Right cardiac atrium (tissue), 5 donors: ENCODE results near the gene FBXO42. TPM values are rescaled to one million over a fixed set of nuclear protein-coding genes. Genes with fewer than 3 reads are reported as not detected.
"Not testable (repeated sequence)": the region's sequence is repeated elsewhere in the genome, so short reads cannot be mapped to it uniquely, and the experiment has no call there.

Experiments
- ATAC-seq, 2 donors: fragments of 200-7000 bp; cut with Tn5 transposase; one replicate each; pipeline versions ENCODE4 v1.8.0 to v1.9.1; 2020; ENCODE audit warnings: moderate library complexity in 2 of 2, mild to moderate bottlenecking in 1 of 2
- DNase-seq, 3 donors: peaks; one replicate each; pipeline ENCODE4 v3.0.0-alpha.2; 2020
- H3K27ac ChIP-seq: one replicate; pipeline ENCODE4 v1.5.1; 2013; ENCODE audit warnings: mild to moderate bottlenecking, low read length, control low read depth, moderate library complexity
- H3K27me3 ChIP-seq: one replicate; pipeline ENCODE4 v1.6.1; 2013; ENCODE audit not compliant: control insufficient read depth, insufficient read depth
- H3K4me1 ChIP-seq: one replicate; pipeline ENCODE4 v1.6.1; 2013; ENCODE audit warnings: low read length; ENCODE audit not compliant: control insufficient read depth, insufficient read depth
- H3K4me3 ChIP-seq: one replicate; pipeline ENCODE4 v1.5.1; 2013; ENCODE audit warnings: low read length, control low read depth
- H3K9me3 ChIP-seq: one replicate; pipeline ENCODE4 v1.6.1; 2013; ENCODE audit warnings: low read length; ENCODE audit not compliant: control insufficient read depth
- WGBS: extraction: QIAGEN DNeasy Blood & Tissue Kit; methylation state at CpG from one replicate; pipeline ENCODE4 v1.1.7; 2013; 5-methylcytosine and 5-hydroxymethylcytosine counted together
- intact Hi-C, 4 donors: fragments of 100-400 bp; cut with DNase I; formaldehyde crosslinking; loops; one replicate each; pipeline versions ENCODE4 v1.11.0 to v1.14.0; 2022 to 2023
- polyA plus RNA-seq: library from polyadenylated mRNA; stranded (reverse); fragments of 200-250 nt; gene quantifications from one replicate; pipeline ENCODE4 v1.2.3, GENCODE V29; 2013
- total RNA-seq, 4 donors: library from RNA; stranded (reverse); fragmentation: NEBNext Ultra II Directional; extraction: Animal tissue kit (Norgen Biotek cat#: 25700); gene quantifications; one replicate each; pipeline ENCODE4 v1.2.1, GENCODE V29; 2021
- donor health status: healthy with polysubstance abuse.
- donor health status: DM: no; HTN: yes; CAD: no.
- donor health status: DM: no; HTN: no; CAD: no.
- donor health status: DM: no; HTN: yes; CAD: no; lungs with severe emphysema.
- donor health status: DM: yes; HTN: yes; CAD: no.

Gene FBXO42
- total and polyA plus RNA-seq, 5 donors, result 15.7 to 18.1 (median 16.5) TPM

- no peak overlapping the region for H3K27ac ChIP-seq
- no peaks in the 10 kb centered on the region for H3K9me3 ChIP-seq
- 82% methylated on average over 12 of the region's 12 CpGs for WGBS
- H3K27me3 ChIP-seq, result no peaks in the 10 kb centered on the region
- intact Hi-C loops, result no loop called here
- H3K4me3 ChIP-seq, result no peak overlapping the region
- H3K4me1 ChIP-seq, result no peaks in the 10 kb centered on the region
- ATAC-seq (peak in 1 of 2 donors; percentile 1), DNase-seq (peak in 2 of 3 donors; percentile 68 to 69)
Observed at GRCh38 chr1:16218014-16218673, 134.1 kb downstream of the FBXO42 start.

GRCh38 chr1:16217061-16217785, 135.1 kb downstream of the FBXO42 start:
- WGBS, result 2% methylated on average over 46 of the region's 46 CpGs
- intact Hi-C loops, result no loop called here
- peak overlapping the region; percentile 18 for H3K4me3 ChIP-seq

GRCh38 chr1:16215882-16216753, 136.2 kb downstream of the FBXO42 start:
- Histone ChIP-seq H3K4me1 (no peaks in the 10 kb centered on the region), H3K4me3 (peak overlapping the region; percentile 18), H3K9me3 (no peaks in the 10 kb centered on the region), H3K27me3 (no peaks in the 10 kb centered on the region), H3K27ac (no peak overlapping the region)
- peak; percentile 72 to 84 for ATAC-seq
- intact Hi-C loops, result no loop called here
- WGBS, result 15% methylated on average over 33 of the region's 33 CpGs
- DNase-seq, result peak; percentile 94 to 95 (median 94)

More at GRCh38 chr1:16217061-16217785, 135.1 kb downstream of the FBXO42 start:
- DNase-seq (peak; percentile 99 to 100 (median 99)), ATAC-seq (peak; percentile 97 to 98)
- H3K27me3 ChIP-seq, result no peaks in the 10 kb centered on the region
- no peaks in the 10 kb centered on the region for H3K9me3 ChIP-seq
- no peaks in the 10 kb centered on the region for H3K4me1 ChIP-seq
- H3K27ac ChIP-seq, result no peak overlapping the region

- H3K27me3 ChIP-seq, H3K4me3 ChIP-seq, H3K4me1 ChIP-seq, ATAC-seq, DNase-seq, H3K27ac ChIP-seq, intact Hi-C loops, H3K9me3 ChIP-seq: not testable (repeated sequence)
- WGBS, result 94% methylated on average over 14 of the region's 14 CpGs
Observed at GRCh38 chr1:16215240-16215639, 137.0 kb downstream of the FBXO42 start.

GRCh38 chr1:16213544-16213943, 138.7 kb downstream of the FBXO42 start:
- WGBS, result 94% methylated on average over 3 of the region's 3 CpGs
- DNase-seq, result peak in 1 of 3 donors; percentile 27

GRCh38 chr1:16213013-16213412, 139.3 kb downstream of the FBXO42 start:
- Histone ChIP-seq H3K4me1 (no peaks in the 10 kb centered on the region), H3K27ac (no peak overlapping the region), H3K9me3 (no peaks in the 10 kb centered on the region), H3K4me3 (no peak overlapping the region), H3K27me3 (no peaks in the 10 kb centered on the region)
- intact Hi-C loops, result no loop called here
- 64% methylated on average over 3 of the region's 3 CpGs for WGBS
- ATAC-seq (no peak), DNase-seq (no peak)

More at GRCh38 chr1:16213544-16213943, 138.7 kb downstream of the FBXO42 start:
- H3K27me3 ChIP-seq, intact Hi-C loops, H3K27ac ChIP-seq, H3K4me3 ChIP-seq, H3K4me1 ChIP-seq, H3K9me3 ChIP-seq, ATAC-seq: not testable (repeated sequence)

GRCh38 chr1:16212251-16212961, 139.9 kb downstream of the FBXO42 start, which contains the start of gene ARHGEF19:
Gene ARHGEF19 (minus strand): TSS chr1:16212652. CDS start chr1:16209054, 3,598 bp downstream.
- ATAC-seq (no peak), DNase-seq (peak in 2 of 3 donors; percentile 42 to 50)
- intact Hi-C loops, result no loop called here
- Histone ChIP-seq H3K9me3 (no peaks in the 10 kb centered on the region), H3K4me1 (peaks cover under 1% of the 10 kb centered on the region), H3K4me3 (no peak within 1 kb of the TSS), H3K27me3 (no peaks in the 10 kb centered on the region), H3K27ac (no peak within 1 kb of the TSS)
- 37% methylated on average over 14 of the region's 14 CpGs for WGBS

GRCh38 chr1:16211824-16212223, 140.5 kb downstream of the FBXO42 start:
- no peak overlapping the region for H3K27ac ChIP-seq
- H3K4me1 ChIP-seq, result peaks cover 2% of the 10 kb centered on the region
- H3K9me3 ChIP-seq, result no peaks in the 10 kb centered on the region
- no peaks in the 10 kb centered on the region for H3K27me3 ChIP-seq
- ATAC-seq (no peak), DNase-seq (peak in 1 of 3 donors; percentile 14)
- WGBS, result 89% methylated on average over 6 of the region's 6 CpGs
- intact Hi-C loops, result no loop called here
- no peak overlapping the region for H3K4me3 ChIP-seq

GRCh38 chr1:16210581-16210980, 141.7 kb downstream of the FBXO42 start:
- DNase-seq (no peak), ATAC-seq (no peak)
- H3K27ac ChIP-seq, result no peak overlapping the region
- H3K9me3 ChIP-seq, result no peaks in the 10 kb centered on the region
- H3K4me3 ChIP-seq, result no peak overlapping the region
- no peaks in the 10 kb centered on the region for H3K27me3 ChIP-seq
- peaks cover 2% of the 10 kb centered on the region for H3K4me1 ChIP-seq
- 87% methylated on average over 4 of the region's 4 CpGs for WGBS
- intact Hi-C loops, result no loop called here

- ATAC-seq, result no peak
- WGBS, result 79% methylated on average over 11 of the region's 11 CpGs
Observed at GRCh38 chr1:16209847-16210407, 142.4 kb downstream of the FBXO42 start.

More at GRCh38 chr1:16209847-16210407, 142.4 kb downstream of the FBXO42 start:
- intact Hi-C loops, result loop anchor here in 1 of 4 donors (5.0 kb wide), 1 partner anchor 152 kb away; no protein-coding TSS in a partner anchor
- no peaks in the 10 kb centered on the region for H3K9me3 ChIP-seq
- H3K27ac ChIP-seq, result no peak overlapping the region
- peak in 2 of 3 donors; percentile 43 to 65 for DNase-seq
- H3K4me1 ChIP-seq, result peaks cover 2% of the 10 kb centered on the region
- H3K27me3 ChIP-seq, result no peaks in the 10 kb centered on the region
- no peak overlapping the region for H3K4me3 ChIP-seq
